Gastrocnemius medialis (tissue), 4 donors: ENCODE results near the gene AMZ1. TPM values are rescaled to one million over a fixed set of nuclear protein-coding genes. Genes with fewer than 3 reads are reported as not detected.

ENCODE experiments used
- ATAC-seq, 2 donors: fragments of 150-250 bp; one replicate each; pipeline ENCODE4 v1.9.1; 2016
- DNase-seq, 2 donors: peaks; one replicate each; pipeline ENCODE4 v3.0.0-alpha.2; 2019
- H3K27ac ChIP-seq, 4 donors: fragments of 200-600 bp; sonication (generic); 1 replicate in 1 of 4; 2 replicates in 3 of 4; pipeline ENCODE4 v1.5.1; 2016 to 2018; ENCODE audit warnings: mild to moderate bottlenecking in 2 of 4, moderate library complexity in 1 of 4
- H3K27me3 ChIP-seq, 3 donors: fragments of 200-600 bp; sonication (generic) in 2 of 3; 1 replicate in 1 of 3; 2 replicates in 2 of 3; pipeline versions ENCODE4 v1.5.1 to v1.6.0; 2016 to 2019; ENCODE audit warnings: mild to moderate bottlenecking in 1 of 3, moderate library complexity in 1 of 3
- H3K36me3 ChIP-seq, 2 donors: fragments of 200-600 bp; sonication (generic) in 1 of 2; one replicate each; pipeline ENCODE4 v1.5.1; 2017 to 2018
- H3K4me1 ChIP-seq, 2 donors: fragments of 200-600 bp; sonication (generic) in 1 of 2; one replicate each; pipeline ENCODE4 v1.5.1; 2016 to 2017; ENCODE audit warnings: mild to moderate bottlenecking in 2 of 2
- H3K4me3 ChIP-seq, 4 donors: fragments of 200-600 bp; sonication (generic) in 3 of 4; 1 replicate in 1 of 4; 2 replicates in 3 of 4; pipeline ENCODE4 v1.5.1; 2016 to 2019; ENCODE audit warnings: mild to moderate bottlenecking in 2 of 4
- H3K9me3 ChIP-seq, 3 donors: fragments of 200-600 bp; sonication (generic) in 2 of 3; 1 replicate in 1 of 3; 2 replicates in 2 of 3; pipeline ENCODE4 v1.5.1; 2016 to 2019
- POLR2A ChIP-seq, 2 donors: fragments of 450-650 bp; IDR thresholded peaks; one replicate each; pipeline ENCODE4 v1.6.1; 2017; ENCODE audit warnings: antibody characterized with exemption in 2 of 2, mild to moderate bottlenecking in 2 of 2, moderate library complexity in 2 of 2
- in situ Hi-C, 4 donors: fragments of 200-750 bp; cut with MboI; loops; one replicate each; pipeline versions ENCODE4 v1.15.0 to v1.8.0; 2017; ENCODE audit warnings: low sequenced_read_pairs in 4 of 4
- intact Hi-C: fragments of 100-400 bp; cut with DNase I; formaldehyde crosslinking; loops from one replicate; pipeline ENCODE4 v1.15.1; 2023; ENCODE audit warnings: low total_unique reads
- total RNA-seq, 4 donors: library from RNA; depleted of rRNA; stranded (reverse); fragments of >200 nt; gene quantifications; one replicate each; pipeline versions ENCODE4 v1.1.0 to v1.2.3, GENCODE V29; 2016
- TF ChIP-seq, protein P1 (sequence below), 5 experiments: fragments of 450-650 bp in 3 of 5; fragments of 200-600 bp in 2 of 5; sonication (generic) in 2 of 5; IDR thresholded peaks in 4 of 5; conservative IDR thresholded peaks in 1 of 5; 1 replicate in 4 of 5; 2 replicates in 1 of 5; pipeline ENCODE4 v1.5.1; 2016 to 2019; ENCODE audit warnings: antibody characterized with exemption in 5 of 5, mild to moderate bottlenecking in 3 of 5, moderate library complexity in 3 of 5

Gene AMZ1
- total RNA-seq, 4 donors from 2014 or later = not detected

DNA sequence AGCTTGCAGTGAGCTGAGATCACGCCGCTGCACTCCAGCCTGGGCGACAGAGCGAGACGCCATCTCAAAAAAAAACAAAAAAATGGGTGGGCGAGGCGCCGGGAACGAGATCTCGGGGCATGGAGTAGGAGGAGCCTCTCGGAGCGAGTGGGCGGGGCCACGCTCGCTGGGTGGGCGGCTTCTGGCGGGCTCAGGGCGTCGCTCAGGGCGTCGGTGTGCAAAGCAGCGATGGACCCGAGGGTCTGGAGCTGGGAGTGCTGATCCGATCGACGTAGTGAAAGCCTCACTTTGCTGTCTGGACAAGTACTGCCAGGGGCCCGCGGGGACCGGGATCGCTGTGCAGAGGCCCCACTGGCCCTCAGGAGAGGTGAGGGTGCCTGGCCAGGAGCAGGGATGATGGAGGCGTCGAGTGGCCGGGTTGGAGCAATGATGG lies 22.6 kb upstream of the AMZ1 start:
- intact Hi-C loops (no loop called here), in situ Hi-C loops (no loop called here)
- Histone ChIP-seq H3K36me3 (no peaks in the 10 kb centered on the region), H3K9me3 (no peaks in the 10 kb centered on the region), H3K27me3 (peaks cover 10 to 37% (median 34%) of the 10 kb centered on the region in 3 donors), H3K4me1 (peaks cover 16 to 24% of the 10 kb centered on the region in 2 donors), H3K4me3 (no peak overlapping the region), H3K27ac (no peak overlapping the region)
- no peak for ATAC-seq
- DNase-seq = no peak
- TF ChIP-seq POLR2A (IDR thresholded peaks at IDR 0.05) = no peak
- TF ChIP-seq, protein P1, sequence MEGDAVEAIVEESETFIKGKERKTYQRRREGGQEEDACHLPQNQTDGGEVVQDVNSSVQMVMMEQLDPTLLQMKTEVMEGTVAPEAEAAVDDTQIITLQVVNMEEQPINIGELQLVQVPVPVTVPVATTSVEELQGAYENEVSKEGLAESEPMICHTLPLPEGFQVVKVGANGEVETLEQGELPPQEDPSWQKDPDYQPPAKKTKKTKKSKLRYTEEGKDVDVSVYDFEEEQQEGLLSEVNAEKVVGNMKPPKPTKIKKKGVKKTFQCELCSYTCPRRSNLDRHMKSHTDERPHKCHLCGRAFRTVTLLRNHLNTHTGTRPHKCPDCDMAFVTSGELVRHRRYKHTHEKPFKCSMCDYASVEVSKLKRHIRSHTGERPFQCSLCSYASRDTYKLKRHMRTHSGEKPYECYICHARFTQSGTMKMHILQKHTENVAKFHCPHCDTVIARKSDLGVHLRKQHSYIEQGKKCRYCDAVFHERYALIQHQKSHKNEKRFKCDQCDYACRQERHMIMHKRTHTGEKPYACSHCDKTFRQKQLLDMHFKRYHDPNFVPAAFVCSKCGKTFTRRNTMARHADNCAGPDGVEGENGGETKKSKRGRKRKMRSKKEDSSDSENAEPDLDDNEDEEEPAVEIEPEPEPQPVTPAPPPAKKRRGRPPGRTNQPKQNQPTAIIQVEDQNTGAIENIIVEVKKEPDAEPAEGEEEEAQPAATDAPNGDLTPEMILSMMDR (IDR thresholded peaks at IDR 0.05 in 4 of 5, conservative IDR thresholded peaks at IDR 0.05 in 1 of 5) = no peak

DNA sequence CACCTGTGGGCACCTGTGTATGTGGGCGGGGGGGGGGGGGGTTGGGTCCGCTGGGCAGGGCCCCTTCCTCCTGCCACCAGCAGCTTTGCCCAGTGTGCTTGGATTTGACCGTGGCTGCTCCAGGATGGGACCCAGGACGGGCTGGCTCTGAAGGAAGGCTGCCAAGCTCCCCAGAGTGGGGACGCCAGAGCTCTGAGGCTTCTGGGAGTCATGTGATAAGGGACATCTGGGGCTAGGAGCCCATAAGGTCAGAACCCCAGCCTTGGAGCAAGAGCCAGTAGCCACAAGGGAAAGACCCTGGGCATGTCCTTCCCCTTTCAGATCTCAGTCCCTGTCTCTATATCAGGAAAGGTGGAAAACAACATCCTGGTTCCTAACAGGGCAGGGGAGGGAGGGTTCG lies 21.8 kb upstream of the AMZ1 start:
- peaks cover 14 to 37% (median 34%) of the 10 kb centered on the region in 3 donors for H3K27me3 ChIP-seq
- ATAC-seq (no peak), DNase-seq (no peak)
- intact Hi-C loops (no loop called here), in situ Hi-C loops (no loop called here)
- H3K36me3 ChIP-seq = no peaks in the 10 kb centered on the region
- no peak overlapping the region for H3K27ac ChIP-seq
- no peak overlapping the region for H3K4me3 ChIP-seq
- no peak for TF ChIP-seq POLR2A (IDR thresholded peaks at IDR 0.05)
- TF ChIP-seq, protein P1 (IDR thresholded peaks at IDR 0.05 in 4 of 5, conservative IDR thresholded peaks at IDR 0.05 in 1 of 5) = no peak
- peaks cover 16 to 24% of the 10 kb centered on the region in 2 donors for H3K4me1 ChIP-seq
- no peaks in the 10 kb centered on the region for H3K9me3 ChIP-seq

DNA sequence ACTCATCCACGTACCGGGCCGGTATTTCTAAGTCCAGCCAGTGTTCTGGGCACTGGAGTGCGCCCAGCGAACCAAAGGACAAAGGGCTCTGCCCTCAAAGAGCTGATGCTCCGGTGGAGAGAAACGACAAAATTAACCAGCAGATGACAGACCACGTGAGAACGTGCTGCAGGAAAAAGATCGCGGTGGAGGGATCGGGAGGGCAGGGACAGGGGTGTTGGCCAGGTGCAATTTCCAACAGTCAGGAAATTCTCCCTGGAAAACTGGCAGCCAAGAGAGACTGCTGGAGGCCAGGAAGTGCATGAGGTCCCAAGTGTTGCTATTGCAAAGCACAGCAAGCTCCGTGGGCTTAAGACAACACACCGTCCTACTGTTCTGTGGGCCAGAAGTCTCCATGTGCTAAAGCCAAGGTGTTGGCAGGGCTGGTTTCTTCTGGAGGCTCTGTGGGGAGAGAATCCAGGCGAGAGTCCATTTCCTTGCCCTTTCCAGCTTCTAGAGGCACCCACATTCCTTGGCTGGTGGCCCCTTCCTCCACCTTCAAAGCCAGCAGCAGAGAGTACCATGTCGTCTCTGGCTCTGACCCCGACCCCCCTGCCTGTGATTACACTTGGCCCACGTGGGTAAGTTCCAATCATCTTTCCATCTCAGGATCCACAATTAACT lies 21.3 kb upstream of the AMZ1 start:
- peaks cover 14 to 37% (median 34%) of the 10 kb centered on the region in 3 donors for H3K27me3 ChIP-seq
- no peak overlapping the region for H3K4me3 ChIP-seq
- DNase-seq = no peak
- in situ Hi-C loops = no loop called here
- H3K9me3 ChIP-seq = no peaks in the 10 kb centered on the region
- ATAC-seq = no peak
- intact Hi-C loops = no loop called here
- TF ChIP-seq POLR2A (IDR thresholded peaks at IDR 0.05) = no peak
- TF ChIP-seq, protein P1 (IDR thresholded peaks at IDR 0.05 in 4 of 5, conservative IDR thresholded peaks at IDR 0.05 in 1 of 5) = no peak
- no peaks in the 10 kb centered on the region for H3K36me3 ChIP-seq
- no peak overlapping the region for H3K27ac ChIP-seq
- H3K4me1 ChIP-seq = peaks cover 16 to 24% of the 10 kb centered on the region in 2 donors

DNA sequence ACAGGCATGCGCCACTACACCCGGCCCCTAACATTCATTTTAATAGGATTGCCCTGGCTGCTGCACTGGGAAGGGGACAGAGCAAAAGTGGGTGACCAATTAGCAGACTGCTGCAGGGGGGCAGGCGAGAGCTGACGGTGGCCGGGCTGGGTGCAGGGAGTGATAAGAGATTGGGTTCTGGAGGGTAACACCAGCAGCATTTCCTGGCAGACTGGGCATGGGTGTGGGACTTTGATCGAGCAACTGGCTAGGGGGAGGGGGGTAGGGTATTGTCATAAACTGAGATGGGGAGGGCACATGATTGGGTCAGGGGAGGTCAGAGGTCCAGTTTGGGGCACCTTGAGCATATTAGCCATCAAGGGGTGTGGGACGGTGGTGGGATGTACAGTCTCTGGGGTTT lies 20.2 kb upstream of the AMZ1 start:
- in situ Hi-C loops = no loop called here
- intact Hi-C loops = no loop called here
- ATAC-seq = no peak
- Histone ChIP-seq H3K36me3 (no peaks in the 10 kb centered on the region), H3K27ac (no peak overlapping the region), H3K9me3 (no peaks in the 10 kb centered on the region), H3K4me1 (peaks cover 13 to 17% of the 10 kb centered on the region in 2 donors), H3K27me3 (peaks cover 14 to 37% (median 34%) of the 10 kb centered on the region in 3 donors), H3K4me3 (no peak overlapping the region)
- DNase-seq = no peak
- TF ChIP-seq, protein P1 (IDR thresholded peaks at IDR 0.05 in 4 of 5, conservative IDR thresholded peaks at IDR 0.05 in 1 of 5) = no peak
- no peak for TF ChIP-seq POLR2A (IDR thresholded peaks at IDR 0.05)
